Measurements from ENCODE around the gene CNTN4. TPM values are rescaled to one million over a fixed set of nuclear protein-coding genes. Genes with fewer than 3 reads are reported as not detected.

CNTN4 gene
- polyA plus RNA-seq, 1 donor (not counting 4 experiments of a cell fraction or from before 2014, with no cell fraction given), result not detected

- Histone ChIP-seq H2AFZ (ENCODE audit: control insufficient read depth, low read length) (no peak overlapping the region), H3K4me1 (ENCODE audit: control insufficient read depth, extremely low read depth, insufficient read depth, low read length) (no peaks in the 10 kb centered on the region), H3K4me2 (ENCODE audit: control insufficient read depth, extremely low read depth, insufficient read depth, low read depth, low read length) (no peak overlapping the region), H4K20me1 (ENCODE audit: control insufficient read depth, extremely low read depth, insufficient read depth, low read length) (no peaks in the 10 kb centered on the region), H3K27me3 (ENCODE audit: control insufficient read depth, extremely low read depth, insufficient read depth, low read length) (no peaks in the 10 kb centered on the region), H3K36me3 (ENCODE audit: control insufficient read depth in 2 of 2, extremely low read depth in 1 of 2, insufficient read depth in 2 of 2, low read length in 2 of 2) (no peaks in the 10 kb centered on the region), H3K9ac (ENCODE audit: control insufficient read depth, extremely low read depth, insufficient read depth, low read length) (no peak overlapping the region), H3K9me1 (ENCODE audit: control insufficient read depth, extremely low read depth, insufficient read depth, low read length) (no peaks in the 10 kb centered on the region), H3K4me3 (ENCODE audit: control insufficient read depth in 2 of 3, extremely low read depth in 1 of 3, insufficient read depth in 2 of 3, low read depth in 1 of 3, low read length in 3 of 3) (no peak overlapping the region), H3K9me3 (ENCODE audit: control insufficient read depth, low read depth, low read length) (no peaks in the 10 kb centered on the region), H3K79me2 (ENCODE audit: control insufficient read depth, insufficient read depth, low read length) (no peaks in the 10 kb centered on the region), H3K27ac (ENCODE audit: control insufficient read depth, insufficient read depth, low read length) (no peak overlapping the region)
- FAIRE-seq, result no peak
- no peak for DNase-seq (ENCODE audit: low read depth, low spot score)
- dilution Hi-C loops (cut with MboI; ENCODE audit: extremely low pct_ligation_motif_present, low sequenced_read_pairs), result no loop called here
- TF ChIP-seq EZH2 (IDR thresholded peaks at IDR 0.05; ENCODE audit: low read length), result no peak
Measured at GRCh38 chr3:2137651-2138050, 39.0 kb downstream of the CNTN4 start.

- DNase-seq (ENCODE audit: low read depth, low spot score) (no peak), FAIRE-seq (no peak)
- no peaks in the 10 kb centered on the region for H3K4me1 ChIP-seq (ENCODE audit: control insufficient read depth, extremely low read depth, insufficient read depth, low read length)
- H3K4me2 ChIP-seq (ENCODE audit: control insufficient read depth, extremely low read depth, insufficient read depth, low read depth, low read length), result no peak overlapping the region
- no peaks in the 10 kb centered on the region for H3K36me3 ChIP-seq (ENCODE audit: control insufficient read depth in 2 of 2, extremely low read depth in 1 of 2, insufficient read depth in 2 of 2, low read length in 2 of 2)
- H4K20me1 ChIP-seq (ENCODE audit: control insufficient read depth, extremely low read depth, insufficient read depth, low read length), result no peaks in the 10 kb centered on the region
- no peaks in the 10 kb centered on the region for H3K9me3 ChIP-seq (ENCODE audit: control insufficient read depth, low read depth, low read length)
- no peaks in the 10 kb centered on the region for H3K79me2 ChIP-seq (ENCODE audit: control insufficient read depth, insufficient read depth, low read length)
- H3K27me3 ChIP-seq (ENCODE audit: control insufficient read depth, extremely low read depth, insufficient read depth, low read length), result no peaks in the 10 kb centered on the region
- no peak overlapping the region for H3K4me3 ChIP-seq (ENCODE audit: control insufficient read depth in 2 of 3, extremely low read depth in 1 of 3, insufficient read depth in 2 of 3, low read depth in 1 of 3, low read length in 3 of 3)
- no peak overlapping the region for H2AFZ ChIP-seq (ENCODE audit: control insufficient read depth, low read length)
- H3K27ac ChIP-seq (ENCODE audit: control insufficient read depth, insufficient read depth, low read length), result no peak overlapping the region
- dilution Hi-C loops (cut with MboI; ENCODE audit: extremely low pct_ligation_motif_present, low sequenced_read_pairs), result no loop called here
- TF ChIP-seq, protein P1, sequence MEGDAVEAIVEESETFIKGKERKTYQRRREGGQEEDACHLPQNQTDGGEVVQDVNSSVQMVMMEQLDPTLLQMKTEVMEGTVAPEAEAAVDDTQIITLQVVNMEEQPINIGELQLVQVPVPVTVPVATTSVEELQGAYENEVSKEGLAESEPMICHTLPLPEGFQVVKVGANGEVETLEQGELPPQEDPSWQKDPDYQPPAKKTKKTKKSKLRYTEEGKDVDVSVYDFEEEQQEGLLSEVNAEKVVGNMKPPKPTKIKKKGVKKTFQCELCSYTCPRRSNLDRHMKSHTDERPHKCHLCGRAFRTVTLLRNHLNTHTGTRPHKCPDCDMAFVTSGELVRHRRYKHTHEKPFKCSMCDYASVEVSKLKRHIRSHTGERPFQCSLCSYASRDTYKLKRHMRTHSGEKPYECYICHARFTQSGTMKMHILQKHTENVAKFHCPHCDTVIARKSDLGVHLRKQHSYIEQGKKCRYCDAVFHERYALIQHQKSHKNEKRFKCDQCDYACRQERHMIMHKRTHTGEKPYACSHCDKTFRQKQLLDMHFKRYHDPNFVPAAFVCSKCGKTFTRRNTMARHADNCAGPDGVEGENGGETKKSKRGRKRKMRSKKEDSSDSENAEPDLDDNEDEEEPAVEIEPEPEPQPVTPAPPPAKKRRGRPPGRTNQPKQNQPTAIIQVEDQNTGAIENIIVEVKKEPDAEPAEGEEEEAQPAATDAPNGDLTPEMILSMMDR (optimal IDR thresholded peaks at IDR 0.05 in 1 of 3, IDR thresholded peaks at IDR 0.05 in 1 of 3, conservative IDR thresholded peaks at IDR 0.05 in 1 of 3; ENCODE audit: extremely low read depth in 1 of 3, insufficient read depth in 2 of 3, low read length in 3 of 3), result no peak
- no peak for TF ChIP-seq EZH2 (IDR thresholded peaks at IDR 0.05; ENCODE audit: low read length)
- H3K9me1 ChIP-seq (ENCODE audit: control insufficient read depth, extremely low read depth, insufficient read depth, low read length), result no peaks in the 10 kb centered on the region
- H3K9ac ChIP-seq (ENCODE audit: control insufficient read depth, extremely low read depth, insufficient read depth, low read length), result no peak overlapping the region
Measured at GRCh38 chr3:2141482-2141881, 42.8 kb downstream of the CNTN4 start.

Measured in keratinocyte (primary cell).